K562 (cell line): ENCODE measurements around the gene XRCC2. TPM values are rescaled to one million over a fixed set of nuclear protein-coding genes. Genes with fewer than 3 reads are reported as not detected.
A peak's percentile ranks its signal among the peaks of the same experiment; 100 is the strongest.

ENCODE experiments used
- ATAC-seq: fragments of 200-7000 bp; cut with Tn5 transposase; 3 replicates; pipeline ENCODE4 v1.9.1; 2020; ENCODE audit warnings: moderate library complexity
- BruUV-seq: library from RNA; stranded (reverse); fragments of 400-500 nt; replicated peaks from 2 replicates; lab custom pipeline; 2021; lab: Mats Ljungman, UMichigan
- CTCF ChIA-PET: fragments of 300-600 bp; formaldehyde crosslinking; extraction: SDS; loops from one replicate; lab custom pipeline; 2021; ENCODE audit warnings: low intra/inter-chr PET ratio; lab: Yijun Ruan, JAX
- POLR2A ChIA-PET: fragments of 300-600, 350-650 bp; sonication (Branson Sonifier 250); formaldehyde crosslinking; extraction: SDS; loops from one replicate; lab custom pipeline; 2021; ENCODE audit warnings: antibody characterized with exemption, inconsistent platforms; lab: Yijun Ruan, JAX
- DNase-seq, 4 experiments: peaks; one replicate each; pipeline versions ENCODE4 v3.0.0 to v3.0.0-alpha.2; 2011 to 2018; ENCODE audit warnings: low spot score in 3 of 4, mixed read lengths in 3 of 4; ENCODE audit errors: extremely low read depth in 1 of 4
- FAIRE-seq: peaks from 2 replicates; lab custom pipeline; 2011; peaks lifted over from hg19 to GRCh38; lab: Jason Lieb, UNC
- H2AFZ ChIP-seq: 2 replicates; pipeline ENCODE4 v1.6.0; 2011; ENCODE audit warnings: low read depth, low read length, control low read depth, inconsistent platforms
- H3K27ac ChIP-seq: fragments of 200-600 bp; 3 replicates; pipeline ENCODE4 v1.8.0; 2011; ENCODE audit warnings: low read depth, mild to moderate bottlenecking, control low read depth, inconsistent platforms, low read length, moderate library complexity, mixed read lengths; ENCODE audit errors: extremely low read depth
- H3K27me3 ChIP-seq, 2 experiments: fragments of 300-600 bp in 1 of 2; 2 replicates in 1 of 2; 3 replicates in 1 of 2; pipeline versions ENCODE4 v1.6.0 to v1.8.0; 2011; ENCODE audit warnings: inconsistent platforms in 2 of 2, low read length in 2 of 2, mild to moderate bottlenecking in 1 of 2, mixed read lengths in 1 of 2, moderate library complexity in 1 of 2; ENCODE audit not compliant: control insufficient read depth in 2 of 2, insufficient read depth in 2 of 2
- H3K36me3 ChIP-seq: fragments of 300-600 bp; 3 replicates; pipeline ENCODE4 v1.8.0; 2011; ENCODE audit warnings: mild to moderate bottlenecking, low read length, inconsistent platforms; ENCODE audit not compliant: control insufficient read depth, insufficient read depth
- H3K4me1 ChIP-seq, 2 experiments: fragments of 200-600 bp in 1 of 2; replicated peaks in 1 of 2; 2 replicates in 1 of 2; 3 replicates in 1 of 2; pipeline versions ENCODE4 v1.5.1 to v1.8.0; 2011; ENCODE audit warnings: inconsistent platforms in 2 of 2, low read length in 2 of 2, mild to moderate bottlenecking in 1 of 2, mixed read lengths in 1 of 2, moderate library complexity in 1 of 2; ENCODE audit not compliant: control insufficient read depth in 2 of 2, insufficient read depth in 2 of 2
- H3K4me2 ChIP-seq: 2 replicates; pipeline ENCODE4 v1.6.1; 2011; ENCODE audit warnings: low read length, control low read depth, inconsistent platforms, mixed read lengths; ENCODE audit not compliant: insufficient read depth
- H3K4me3 ChIP-seq: fragments of 200-600 bp; sonication (generic), shearing (Covaris generic); 2 replicates; pipeline ENCODE4 v1.5.1; 2016; ENCODE audit warnings: control low read depth, inconsistent platforms
- H3K79me2 ChIP-seq: fragments of 200-600 bp; 3 replicates; pipeline ENCODE4 v1.8.0; 2011; ENCODE audit warnings: low read length, inconsistent platforms; ENCODE audit not compliant: control insufficient read depth, insufficient read depth
- H3K9ac ChIP-seq, 2 experiments: 2 replicates each; pipeline versions ENCODE4 v1.6.0 to v1.6.1; 2011; ENCODE audit warnings: low read depth in 2 of 2, low read length in 2 of 2, control low read depth in 1 of 2, inconsistent platforms in 1 of 2, mild to moderate bottlenecking in 1 of 2, mixed read lengths in 1 of 2; ENCODE audit not compliant: insufficient read depth in 1 of 2
- H3K9me1 ChIP-seq: one replicate; pipeline ENCODE4 v1.6.0; 2011; ENCODE audit warnings: inconsistent platforms, mild to moderate bottlenecking, low read length, moderate library complexity; ENCODE audit not compliant: control insufficient read depth, insufficient read depth
- H3K9me3 ChIP-seq: replicated peaks from 2 replicates; pipeline ENCODE4 v1.5.1; 2011; ENCODE audit warnings: low read depth, low read length, inconsistent platforms; ENCODE audit not compliant: control insufficient read depth, insufficient read depth
- H4K20me1 ChIP-seq: replicated peaks from 2 replicates; pipeline ENCODE4 v1.6.1; 2011; ENCODE audit warnings: low read length, inconsistent platforms, mixed read lengths; ENCODE audit not compliant: control insufficient read depth, insufficient read depth
- ADNP ChIP-seq: fragments of 200-800 bp; sonication (Bioruptor generic); IDR thresholded peaks from 2 replicates; pipeline ENCODE4 v1.6.1; 2016; ENCODE audit warnings: missing genetic modification characterization, missing compliant biosample characterization
- BCOR ChIP-seq: fragments of 450-650 bp; IDR thresholded peaks from 2 replicates; pipeline ENCODE4 v1.6.1; 2016
- CBX3 ChIP-seq, 2 experiments: IDR thresholded peaks; 1 replicate in 1 of 2; 2 replicates in 1 of 2; pipeline ENCODE4 v1.6.1; 2012; ENCODE audit warnings: inconsistent platforms in 2 of 2, low read length in 2 of 2, borderline replicate concordance in 1 of 2, control low read depth in 1 of 2
- CHD4 ChIP-seq: fragments of 200-600 bp; sonication (generic); IDR thresholded peaks from 3 replicates; pipeline ENCODE4 v1.6.1; 2012; ENCODE audit warnings: low read depth, mild to moderate bottlenecking, mixed read lengths, low read length, inconsistent platforms; ENCODE audit not compliant: insufficient read depth, insufficient replicate concordance, poor library complexity, severe bottlenecking
- E2F3 ChIP-seq: fragments of 250-450 bp; sonication (Bioruptor Pico); IDR thresholded peaks from 2 replicates; pipeline ENCODE4 v1.4.0; 2020; ENCODE audit warnings: mild to moderate bottlenecking
- HDAC2 ChIP-seq: fragments of 450-650 bp; IDR thresholded peaks from 2 replicates; pipeline ENCODE4 v1.6.1; 2016; ENCODE audit warnings: mild to moderate bottlenecking
- HOXB6 ChIP-seq: fragments of 250-450 bp; sonication (Bioruptor Pico); IDR thresholded peaks from 2 replicates; pipeline ENCODE4 v1.5.1; 2022; ENCODE audit warnings: mild to moderate bottlenecking, borderline replicate concordance
- KDM1A ChIP-seq, 2 experiments: fragments of 450-650 bp; IDR thresholded peaks; 2 replicates each; pipeline ENCODE4 v1.6.1; 2016; ENCODE audit warnings: mild to moderate bottlenecking in 2 of 2
- RBM25 ChIP-seq: fragments of 200-400 bp; formaldehyde crosslinking; IDR thresholded peaks from 2 replicates; pipeline ENCODE4 v1.6.1; 2018; ENCODE audit warnings: low read length, low read depth, moderate library complexity; ENCODE audit not compliant: severe bottlenecking
- RCOR1 ChIP-seq, 2 experiments: IDR thresholded peaks; 2 replicates each; pipeline ENCODE4 v1.6.1; 2012; ENCODE audit warnings: low read depth in 2 of 2, low read length in 2 of 2, borderline replicate concordance in 1 of 2, improper control_type of control experiment in 1 of 2
- SRSF7 ChIP-seq: fragments of 200-400 bp; formaldehyde crosslinking; optimal IDR thresholded peaks from 2 replicates; pipeline ENCODE3; 2017; ENCODE audit warnings: mild to moderate bottlenecking, low read depth, low read length
- WGBS: fragments of 100-300 bp; shearing (Covaris generic); methylation state at CpG from one replicate; pipeline ENCODE4 v1.1.6; 2016; ENCODE audit warnings: low coverage, mixed read lengths; ENCODE audit not compliant: insufficient coverage; ENCODE audit errors: missing lambda C conversion rate; 5-methylcytosine and 5-hydroxymethylcytosine counted together
- in situ Hi-C: fragments of 300-500 bp; cut with MboI; formaldehyde crosslinking; loops from 4 replicates; pipeline ENCODE4 v1.15.0; 2018; ENCODE audit warnings: inconsistent platforms, mixed read lengths
- intact Hi-C: fragments of 100-400 bp; cut with micrococcal nuclease; formaldehyde crosslinking; loops from 2 replicates; pipeline ENCODE4 v1.14.2; 2022
- polyA plus RNA-seq, 8 experiments: library from polyadenylated mRNA; depleted of rRNA in 4 of 8; stranded (reverse) in 5 of 8; unstranded in 3 of 8; fragments of >200 nt; fragmentation: Nextera tagmentation in 2 of 8; fragmentation: Illumina TruSeq in 1 of 8; extraction: Ambion mirVana in 2 of 8; extraction: Trizol in 1 of 8; gene quantifications; 2 replicates each; pipeline versions ENCODE4 v1.2.1 to v1.2.3, GENCODE V29; 2011 to 2014; ENCODE audit warnings: inconsistent platforms in 1 of 8, missing spikeins in 1 of 8
- total RNA-seq, 7 experiments: library from RNA; depleted of rRNA in 6 of 7; stranded (reverse); fragments of >200 nt in 6 of 7; fragmentation: Illumina TruSeq in 2 of 7; extraction: Trizol in 2 of 7; gene quantifications; 2 replicates each; pipeline versions ENCODE4 v1.2.1 to v1.2.3, GENCODE V29; 2011 to 2021; ENCODE audit warnings: low replicate concordance in 1 of 7

The XRCC2 gene
- total and polyA plus RNA-seq, 9 of the 15 experiments (the other 6 are each of a cell fraction or from before 2014, with no cell fraction given): 16.2 to 58.0 (median 39.8) TPM

DNA sequence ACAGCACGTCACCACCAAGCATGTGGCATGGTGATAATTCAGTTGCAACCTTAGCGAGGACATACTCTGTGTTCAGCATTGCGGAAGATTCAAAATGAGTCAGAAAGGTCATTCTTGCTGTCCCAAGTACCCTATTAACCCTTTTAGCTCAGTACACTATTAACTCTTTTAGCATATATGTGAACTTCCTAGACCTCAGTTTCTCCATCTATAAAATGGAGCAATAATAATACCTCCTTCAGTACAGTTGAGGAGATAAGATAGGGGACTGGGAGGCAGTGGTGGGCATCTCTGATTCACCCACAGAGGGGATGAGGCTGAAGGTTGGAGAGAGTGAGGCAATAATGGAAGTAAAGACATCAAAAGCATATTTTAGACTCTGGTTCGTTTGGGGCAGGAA is 67.3 kb downstream of the XRCC2 start:
- ChIA-PET CTCF (no interaction called here), POLR2A (interaction anchor here (1.0 to 1.5 kb wide), 2 partner anchors 11 to 14 kb away, joined by 3 read pairs; no protein-coding TSS in a partner anchor)
- intact Hi-C loops (no loop called here), in situ Hi-C loops (no loop called here)
- DNase-seq (no peak), ATAC-seq (peak; percentile 17; the same call in 1 of the 3 replicates), FAIRE-seq (peak; percentile 15)
- BruUV-seq: no TSS peak
- Histone ChIP-seq H3K79me2 (no peaks in the 10 kb centered on the region), H3K4me2 (no peak overlapping the region), H3K9me1 (no peaks in the 10 kb centered on the region), H3K4me1 (no peaks in the 10 kb centered on the region), H3K4me3 (no peak overlapping the region), H2AFZ (no peak overlapping the region), H4K20me1 (no peaks in the 10 kb centered on the region), H3K36me3 (no peaks in the 10 kb centered on the region), H3K27ac (no peak overlapping the region), H3K27me3 (peaks cover 8 to 18% of the 10 kb centered on the region in 2 experiments; a peak in 4 of 5 replicates), H3K9me3 (no peaks in the 10 kb centered on the region), H3K9ac (peak overlapping the region in 1 of 2 experiments; percentile 3; a peak in 1 of 4 replicates)
- TF ChIP-seq HDAC2 (peak; percentile 75; the same call in 1 of the 2 replicates), HOXB6 (CRISPR knock-in tag) (no peak), BCOR (peak; percentile 93), KDM1A (IDR thresholded peaks at IDR 0.05) (peak; percentile 53 to 75), CHD4 (peak; percentile 86), RBM25 (peak; percentile 89), CBX3 (IDR thresholded peaks at IDR 0.05; ENCODE audit: borderline replicate concordance in 1 of 2, low read length in 2 of 2) (0 out of 3 replicates have a peak, but pooled peaks of 1 of the 2 experiments have one; percentile 18), E2F3 (no peak), SRSF7 (no peak), RCOR1 (IDR thresholded peaks at IDR 0.05; ENCODE audit: borderline replicate concordance in 1 of 2, low read depth in 2 of 2, low read length in 2 of 2) (peak in 1 of 2 experiments; percentile 38; a peak in 1 of 4 replicates), ADNP (tag) (peak; percentile 84)
- 3% methylated on average over 4 of the region's 4 CpGs for WGBS
